ENCODE data around the gene TMPRSS3.

Gene TMPRSS3

DNA sequence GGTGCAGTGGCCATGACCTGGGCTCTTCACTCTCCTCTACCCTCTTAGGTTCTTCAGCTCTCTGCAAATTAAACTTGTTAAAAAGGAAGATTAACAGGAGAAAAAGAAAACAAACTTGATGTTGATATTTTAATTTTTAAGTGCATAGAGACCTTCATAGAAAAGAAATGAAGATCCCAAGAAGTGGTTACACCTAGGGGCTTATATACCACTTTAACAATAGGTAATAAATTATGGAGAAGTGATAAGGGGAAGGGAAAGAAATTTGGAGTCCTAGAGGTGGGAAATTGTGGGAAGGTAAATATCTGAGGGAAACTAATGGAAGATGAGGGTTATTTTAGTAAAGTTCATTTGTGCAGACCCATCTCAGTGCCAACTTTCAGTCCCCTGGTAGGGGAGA lies 64.2 kb downstream of the TMPRSS3 start:
- ChIA-PET POLR2A (no interaction called here), CTCF (interaction anchor here (1.1 kb wide), 1 partner anchor 8 kb away, joined by 3 read pairs; no protein-coding TSS in a partner anchor)
- no peak overlapping the region for H3K4me3 ChIP-seq (ENCODE audit: low read depth, low read length)
- TF ChIP-seq ZNF211 (tag by site-specific recombination; IDR thresholded peaks at IDR 0.05; ENCODE audit: low read depth) (peak; percentile 96), ZNF350 (tag by site-specific recombination; IDR thresholded peaks at IDR 0.05) (no peak)
- H3K36me3 ChIP-seq (ENCODE audit: control insufficient read depth in 2 of 2, insufficient read depth in 1 of 2, low read length in 2 of 2) = no peaks in the 10 kb centered on the region
- no peak overlapping the region for H3K27ac ChIP-seq (ENCODE audit: extremely low read depth, low read depth, low read length)
- no peaks in the 10 kb centered on the region; the same call in 1 of the 2 replicates for H3K9me3 ChIP-seq (ENCODE audit: control insufficient read depth, insufficient read depth, low read depth, low read length)
- no peaks in the 10 kb centered on the region for H3K4me1 ChIP-seq (ENCODE audit: control insufficient read depth, insufficient read depth, low read length)

DNA sequence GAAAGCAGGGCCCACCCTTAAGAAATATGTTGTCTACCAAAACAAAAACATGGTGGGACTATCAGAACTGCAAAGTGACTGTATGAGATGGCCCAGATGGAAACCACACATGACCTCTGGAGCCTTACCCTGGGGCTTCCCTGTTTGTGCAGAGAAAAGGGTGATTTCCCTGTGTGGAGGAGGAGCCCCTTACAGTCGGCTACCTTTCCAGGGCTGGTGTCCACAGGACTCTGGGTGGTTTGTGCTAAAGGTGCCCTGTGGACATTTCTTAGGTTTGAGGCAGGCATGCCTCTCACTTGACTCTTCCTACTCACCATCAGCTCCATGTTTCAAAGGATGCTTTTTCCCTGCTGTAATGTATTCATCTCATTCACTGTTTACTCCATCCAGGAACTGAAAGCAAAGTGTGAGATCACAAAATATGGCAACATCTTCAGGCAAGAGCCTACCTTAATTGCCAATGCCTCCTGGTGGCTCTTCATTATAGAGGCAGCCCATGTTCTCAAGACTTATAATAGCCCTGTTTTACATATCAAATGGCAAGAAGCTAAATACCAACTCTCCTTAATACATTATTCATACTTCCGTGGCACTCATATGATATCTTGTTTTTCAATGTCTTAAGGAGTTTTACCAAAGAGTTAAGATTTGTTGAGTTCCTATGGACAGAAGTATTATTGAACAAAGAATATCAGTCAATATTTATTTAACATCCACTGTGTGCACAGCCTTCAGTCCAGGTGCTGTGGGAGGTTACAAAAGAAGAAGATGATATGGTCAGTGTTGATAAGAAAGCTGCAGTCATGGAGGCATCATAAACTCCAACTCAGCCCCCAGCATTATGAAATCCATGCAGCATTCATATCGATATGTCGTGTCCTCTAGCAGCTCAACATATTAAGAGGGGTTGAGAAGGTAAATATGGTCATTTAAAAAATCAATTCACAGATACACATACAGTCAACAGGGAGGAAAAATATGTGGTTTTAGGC lies 65.2 kb downstream of the TMPRSS3 start:
- ChIA-PET POLR2A (no interaction called here), CTCF (interaction anchor here (0.5 to 1.3 kb wide), 4 partner anchors 9 to 701 kb away, joined by 3 to 6 read pairs (median 4); no protein-coding TSS in a partner anchor)
- Histone ChIP-seq H3K27ac (ENCODE audit: extremely low read depth, low read depth, low read length) (no peak overlapping the region), H3K4me3 (ENCODE audit: low read depth, low read length) (no peak overlapping the region), H3K4me1 (ENCODE audit: control insufficient read depth, insufficient read depth, low read length) (no peaks in the 10 kb centered on the region), H3K9me3 (ENCODE audit: control insufficient read depth, insufficient read depth, low read depth, low read length) (no peaks in the 10 kb centered on the region; the same call in 1 of the 2 replicates), H3K36me3 (ENCODE audit: control insufficient read depth in 2 of 2, insufficient read depth in 1 of 2, low read length in 2 of 2) (no peaks in the 10 kb centered on the region)
- no peak for TF ChIP-seq ZNF521 (tag by site-specific recombination; IDR thresholded peaks at IDR 0.05)
- no peak for TF ChIP-seq ZNF350 (tag by site-specific recombination; IDR thresholded peaks at IDR 0.05)
- TF ChIP-seq TRIM28 (IDR thresholded peaks at IDR 0.05; ENCODE audit: borderline replicate concordance, low read length) = no peak
- TF ChIP-seq, protein P1, sequence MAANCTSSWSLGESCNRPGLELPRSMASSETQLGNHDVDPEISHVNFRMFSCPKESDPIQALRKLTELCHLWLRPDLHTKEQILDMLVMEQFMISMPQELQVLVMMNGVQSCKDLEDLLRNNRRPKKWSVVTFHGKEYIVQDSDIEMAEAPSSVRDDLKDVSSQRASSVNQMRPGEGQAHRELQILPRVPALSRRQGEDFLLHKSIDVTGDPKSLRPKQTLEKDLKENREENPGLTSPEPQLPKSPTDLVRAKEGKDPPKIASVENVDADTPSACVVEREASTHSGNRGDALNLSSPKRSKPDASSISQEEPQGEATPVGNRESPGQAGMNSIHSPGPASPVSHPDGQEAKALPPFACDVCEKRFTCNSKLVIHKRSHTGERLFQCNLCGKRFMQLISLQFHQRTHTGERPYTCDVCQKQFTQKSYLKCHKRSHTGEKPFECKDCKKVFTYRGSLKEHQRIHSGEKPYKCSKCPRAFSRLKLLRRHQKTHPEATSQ (tag by site-specific recombination; IDR thresholded peaks at IDR 0.05) = no peak
- TF ChIP-seq ZSCAN23 (tag by site-specific recombination; IDR thresholded peaks at IDR 0.05) = no peak
- TF ChIP-seq OSR2 (tag by site-specific recombination; IDR thresholded peaks at IDR 0.05) = no peak
- TF ChIP-seq ZNF654 (tag by site-specific recombination; IDR thresholded peaks at IDR 0.05; ENCODE audit: low read depth) = no peak
- TF ChIP-seq, protein P2, sequence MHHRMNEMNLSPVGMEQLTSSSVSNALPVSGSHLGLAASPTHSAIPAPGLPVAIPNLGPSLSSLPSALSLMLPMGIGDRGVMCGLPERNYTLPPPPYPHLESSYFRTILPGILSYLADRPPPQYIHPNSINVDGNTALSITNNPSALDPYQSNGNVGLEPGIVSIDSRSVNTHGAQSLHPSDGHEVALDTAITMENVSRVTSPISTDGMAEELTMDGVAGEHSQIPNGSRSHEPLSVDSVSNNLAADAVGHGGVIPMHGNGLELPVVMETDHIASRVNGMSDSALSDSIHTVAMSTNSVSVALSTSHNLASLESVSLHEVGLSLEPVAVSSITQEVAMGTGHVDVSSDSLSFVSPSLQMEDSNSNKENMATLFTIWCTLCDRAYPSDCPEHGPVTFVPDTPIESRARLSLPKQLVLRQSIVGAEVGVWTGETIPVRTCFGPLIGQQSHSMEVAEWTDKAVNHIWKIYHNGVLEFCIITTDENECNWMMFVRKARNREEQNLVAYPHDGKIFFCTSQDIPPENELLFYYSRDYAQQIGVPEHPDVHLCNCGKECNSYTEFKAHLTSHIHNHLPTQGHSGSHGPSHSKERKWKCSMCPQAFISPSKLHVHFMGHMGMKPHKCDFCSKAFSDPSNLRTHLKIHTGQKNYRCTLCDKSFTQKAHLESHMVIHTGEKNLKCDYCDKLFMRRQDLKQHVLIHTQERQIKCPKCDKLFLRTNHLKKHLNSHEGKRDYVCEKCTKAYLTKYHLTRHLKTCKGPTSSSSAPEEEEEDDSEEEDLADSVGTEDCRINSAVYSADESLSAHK (tag by site-specific recombination; IDR thresholded peaks at IDR 0.05) = no peak
- no peak for TF ChIP-seq KLF8 (tag by site-specific recombination; IDR thresholded peaks at IDR 0.05)
- TF ChIP-seq, protein P3, sequence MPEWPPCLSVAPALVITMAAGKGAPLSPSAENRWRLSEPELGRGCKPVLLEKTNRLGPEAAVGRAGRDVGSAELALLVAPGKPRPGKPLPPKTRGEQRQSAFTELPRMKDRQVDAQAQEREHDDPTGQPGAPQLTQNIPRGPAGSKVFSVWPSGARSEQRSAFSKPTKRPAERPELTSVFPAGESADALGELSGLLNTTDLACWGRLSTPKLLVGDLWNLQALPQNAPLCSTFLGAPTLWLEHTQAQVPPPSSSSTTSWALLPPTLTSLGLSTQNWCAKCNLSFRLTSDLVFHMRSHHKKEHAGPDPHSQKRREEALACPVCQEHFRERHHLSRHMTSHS (tag by site-specific recombination; IDR thresholded peaks at IDR 0.05) = no peak
- no peak for TF ChIP-seq ZNF423 (tag by site-specific recombination; IDR thresholded peaks at IDR 0.05)
- no peak for TF ChIP-seq ZNF292 (tag by site-specific recombination; IDR thresholded peaks at IDR 0.05; ENCODE audit: borderline replicate concordance, low read depth)

DNA sequence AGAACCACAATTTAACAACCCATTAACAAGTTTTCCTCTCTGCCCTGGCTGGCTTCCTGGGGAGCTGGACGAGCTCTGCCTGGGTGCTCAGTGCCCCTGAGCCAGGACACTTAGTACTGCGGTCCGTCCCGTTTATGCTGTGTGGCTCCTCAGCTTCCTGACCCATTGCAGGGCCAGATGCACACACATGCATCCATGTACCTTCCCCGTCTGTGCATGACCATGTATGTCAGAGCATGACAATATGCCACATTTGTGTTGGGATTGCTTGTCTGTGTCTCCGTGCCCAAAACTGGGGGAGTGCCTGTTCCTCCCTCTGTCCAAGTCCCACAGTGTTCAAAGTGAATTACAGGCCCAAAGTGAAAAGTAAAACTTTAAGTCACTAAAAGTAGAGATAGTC lies 71.0 kb downstream of the TMPRSS3 start:
- no peak overlapping the region for H3K27ac ChIP-seq (ENCODE audit: extremely low read depth, low read depth, low read length)
- no peaks in the 10 kb centered on the region for H3K36me3 ChIP-seq (ENCODE audit: control insufficient read depth in 2 of 2, insufficient read depth in 1 of 2, low read length in 2 of 2)
- POLR2A ChIA-PET = interaction anchor here (0.5 kb wide), 1 partner anchor 38 kb away, joined by 3 read pairs; no protein-coding TSS in a partner anchor
- CTCF ChIA-PET = interaction anchor here (0.6 to 3.9 kb wide), 5 partner anchors 12 to 269 kb away, joined by 3 to 26 read pairs (median 5); no protein-coding TSS in a partner anchor
- H3K9me3 ChIP-seq (ENCODE audit: control insufficient read depth, insufficient read depth, low read depth, low read length) = no peaks in the 10 kb centered on the region
- no peak overlapping the region for H3K4me3 ChIP-seq (ENCODE audit: low read depth, low read length)
- no peaks in the 10 kb centered on the region for H3K4me1 ChIP-seq (ENCODE audit: control insufficient read depth, insufficient read depth, low read length)
- TF ChIP-seq, protein P4, sequence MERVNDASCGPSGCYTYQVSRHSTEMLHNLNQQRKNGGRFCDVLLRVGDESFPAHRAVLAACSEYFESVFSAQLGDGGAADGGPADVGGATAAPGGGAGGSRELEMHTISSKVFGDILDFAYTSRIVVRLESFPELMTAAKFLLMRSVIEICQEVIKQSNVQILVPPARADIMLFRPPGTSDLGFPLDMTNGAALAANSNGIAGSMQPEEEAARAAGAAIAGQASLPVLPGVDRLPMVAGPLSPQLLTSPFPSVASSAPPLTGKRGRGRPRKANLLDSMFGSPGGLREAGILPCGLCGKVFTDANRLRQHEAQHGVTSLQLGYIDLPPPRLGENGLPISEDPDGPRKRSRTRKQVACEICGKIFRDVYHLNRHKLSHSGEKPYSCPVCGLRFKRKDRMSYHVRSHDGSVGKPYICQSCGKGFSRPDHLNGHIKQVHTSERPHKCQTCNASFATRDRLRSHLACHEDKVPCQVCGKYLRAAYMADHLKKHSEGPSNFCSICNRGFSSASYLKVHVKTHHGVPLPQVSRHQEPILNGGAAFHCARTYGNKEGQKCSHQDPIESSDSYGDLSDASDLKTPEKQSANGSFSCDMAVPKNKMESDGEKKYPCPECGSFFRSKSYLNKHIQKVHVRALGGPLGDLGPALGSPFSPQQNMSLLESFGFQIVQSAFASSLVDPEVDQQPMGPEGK (tag by site-specific recombination; IDR thresholded peaks at IDR 0.05) = no peak
- TF ChIP-seq BCL11A (tag by site-specific recombination; IDR thresholded peaks at IDR 0.05; ENCODE audit: low read depth) (no peak), ZNF560 (tag by site-specific recombination; IDR thresholded peaks at IDR 0.05; ENCODE audit: borderline replicate concordance) (no peak), ZNF561 (tag by site-specific recombination; IDR thresholded peaks at IDR 0.05; ENCODE audit: borderline replicate concordance) (no peak), ZNF530 (tag by site-specific recombination; IDR thresholded peaks at IDR 0.05; ENCODE audit: low read depth) (no peak), ZNF658 (tag by site-specific recombination; IDR thresholded peaks at IDR 0.05) (no peak)
- TF ChIP-seq, protein P5, sequence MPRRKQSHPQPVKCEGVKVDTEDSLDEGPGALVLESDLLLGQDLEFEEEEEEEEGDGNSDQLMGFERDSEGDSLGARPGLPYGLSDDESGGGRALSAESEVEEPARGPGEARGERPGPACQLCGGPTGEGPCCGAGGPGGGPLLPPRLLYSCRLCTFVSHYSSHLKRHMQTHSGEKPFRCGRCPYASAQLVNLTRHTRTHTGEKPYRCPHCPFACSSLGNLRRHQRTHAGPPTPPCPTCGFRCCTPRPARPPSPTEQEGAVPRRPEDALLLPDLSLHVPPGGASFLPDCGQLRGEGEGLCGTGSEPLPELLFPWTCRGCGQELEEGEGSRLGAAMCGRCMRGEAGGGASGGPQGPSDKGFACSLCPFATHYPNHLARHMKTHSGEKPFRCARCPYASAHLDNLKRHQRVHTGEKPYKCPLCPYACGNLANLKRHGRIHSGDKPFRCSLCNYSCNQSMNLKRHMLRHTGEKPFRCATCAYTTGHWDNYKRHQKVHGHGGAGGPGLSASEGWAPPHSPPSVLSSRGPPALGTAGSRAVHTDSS (tag by site-specific recombination; IDR thresholded peaks at IDR 0.05) = no peak
